OCI-LY7 (cell line): Measurements from ENCODE around the gene ZNF462. TPM values are rescaled to one million over a fixed set of nuclear protein-coding genes. Genes with fewer than 3 reads are reported as not detected.

Experiments used
- BruUV-seq: library from RNA; stranded (reverse); fragments of 400-500 nt; replicated peaks from 2 replicates; lab custom pipeline; 2021; lab: Mats Ljungman, UMichigan
- CTCF ChIA-PET: fragments of 300-600 bp; sonication (Branson Sonifier 250); formaldehyde crosslinking; loops from one replicate; lab custom pipeline; 2022; ENCODE audit warnings: antibody characterized with exemption; ENCODE audit not compliant: unreplicated experiment; lab: Charles Lee
- POLR2A ChIA-PET: fragments of 300-600 bp; sonication (Branson Sonifier 250); formaldehyde crosslinking; loops from one replicate; lab custom pipeline; 2022; ENCODE audit warnings: antibody characterized with exemption; lab: Charles Lee
- DNase-seq: peaks from one replicate; pipeline ENCODE4 v3.0.0-alpha.2; 2015; ENCODE audit warnings: low spot score
- H2AFZ ChIP-seq: fragments of 200-600 bp; sonication (generic), shearing (Covaris generic); 2 replicates; pipeline ENCODE4 v1.6.1; 2014; ENCODE audit warnings: mild to moderate bottlenecking, antibody characterized with exemption, low read length, moderate library complexity
- H3K27ac ChIP-seq: fragments of 200-600 bp; sonication (generic); 2 replicates; pipeline ENCODE4 v1.5.1; 2014; ENCODE audit warnings: mixed run types, low read depth, mild to moderate bottlenecking, moderate library complexity, low read length, inconsistent platforms; ENCODE audit not compliant: poor library complexity, severe bottlenecking
- H3K36me3 ChIP-seq: fragments of 200-600 bp; sonication (generic); 2 replicates; pipeline ENCODE4 v1.6.1; 2014; ENCODE audit warnings: mild to moderate bottlenecking, antibody characterized with exemption, low read length, moderate library complexity, mixed read lengths; ENCODE audit not compliant: insufficient read depth
- H3K4me1 ChIP-seq: fragments of 200-600 bp; sonication (generic); 2 replicates; pipeline ENCODE4 v1.5.1; 2014; ENCODE audit warnings: mild to moderate bottlenecking, low read length; ENCODE audit not compliant: insufficient read depth, poor library complexity, severe bottlenecking
- H3K4me2 ChIP-seq: fragments of 200-600 bp; sonication (generic); 2 replicates; pipeline ENCODE4 v1.6.1; 2014; ENCODE audit warnings: mild to moderate bottlenecking, low read length
- H3K4me3 ChIP-seq: fragments of 200-600 bp; sonication (generic); 2 replicates; pipeline ENCODE4 v1.5.1; 2014; ENCODE audit warnings: mild to moderate bottlenecking, low read depth, low read length; ENCODE audit not compliant: poor library complexity, severe bottlenecking
- H3K79me2 ChIP-seq: fragments of 200-600 bp; sonication (generic); 2 replicates; pipeline ENCODE4 v1.6.1; 2016; ENCODE audit warnings: low read depth, mild to moderate bottlenecking, low read length, moderate library complexity, mixed read lengths; ENCODE audit not compliant: insufficient read depth
- H3K9me2 ChIP-seq: fragments of 200-600 bp; sonication (generic); 2 replicates; pipeline ENCODE4 v1.6.1; 2016; ENCODE audit warnings: mild to moderate bottlenecking, low read length, mixed read lengths; ENCODE audit not compliant: insufficient read depth
- H3K9me3 ChIP-seq: fragments of 200-600 bp; sonication (generic); 2 replicates; pipeline ENCODE4 v1.6.1; 2014; ENCODE audit warnings: mild to moderate bottlenecking, mixed run types, low read length, mixed read lengths
- H4K20me1 ChIP-seq: fragments of 200-600 bp; sonication (generic); 2 replicates; pipeline ENCODE4 v1.6.1; 2014; ENCODE audit warnings: mild to moderate bottlenecking, antibody characterized with exemption, low read length, moderate library complexity, mixed read lengths; ENCODE audit not compliant: insufficient read depth
- CTCF ChIP-seq: fragments of 200-600 bp; sonication (generic); conservative IDR thresholded peaks from 2 replicates; pipeline ENCODE4 v1.5.1; 2014; ENCODE audit warnings: mild to moderate bottlenecking, antibody characterized with exemption, low read length, moderate library complexity, mixed read lengths
- EZH2phosphoT487 ChIP-seq: fragments of 200-600 bp; sonication (generic); IDR thresholded peaks from 2 replicates; pipeline ENCODE4 v1.6.1; 2018; ENCODE audit warnings: low read depth, borderline replicate concordance, mild to moderate bottlenecking, mixed run types, antibody characterized with exemption, low read length, moderate library complexity, mixed read lengths
- intact Hi-C: fragments of 100-400 bp; cut with micrococcal nuclease; formaldehyde crosslinking; loops from one replicate; pipeline ENCODE4 v1.10.0; 2022; ENCODE audit not compliant: unreplicated experiment
- small RNA-seq: library from RNA; depleted of rRNA; stranded (forward); fragments of <200 nt; gene quantifications from one replicate; pipeline ENCODE3, GENCODE V24; 2014
- total RNA-seq, 2 experiments: library from RNA; depleted of rRNA in 1 of 2; stranded (reverse); fragments of >200 nt in 1 of 2; shearing (Covaris generic) in 1 of 2; gene quantifications; 2 replicates each; pipeline ENCODE4 v1.2.3, GENCODE V29; 2014 to 2022

The ZNF462 gene
- total RNA-seq, 2 experiments from 2014 or later: 0.88 to 1.1 TPM

DNA sequence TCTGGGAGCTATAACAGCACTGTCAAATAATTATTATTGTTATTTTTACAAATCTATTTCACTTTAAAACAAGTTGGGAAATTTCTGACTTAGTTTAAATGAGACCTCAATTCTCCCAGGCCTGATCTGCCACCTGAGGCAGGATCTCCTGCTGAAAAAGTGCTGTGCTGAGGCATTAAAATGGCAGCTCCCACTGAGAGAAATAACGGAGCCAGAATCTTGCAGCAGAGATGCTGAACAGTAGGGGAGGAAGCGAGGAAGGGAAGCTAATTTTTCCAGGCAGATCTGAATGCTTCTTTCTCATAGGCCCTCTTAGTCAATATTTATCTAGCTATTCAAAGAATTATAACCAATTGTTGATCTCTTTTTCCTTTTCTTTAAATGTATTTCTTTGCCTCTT is 196.3 kb downstream of the ZNF462 start:
- no peak overlapping the region for H3K27ac ChIP-seq
- H2AFZ ChIP-seq: no peak overlapping the region
- no peak for DNase-seq
- no peaks in the 10 kb centered on the region for H3K9me2 ChIP-seq
- H3K4me2 ChIP-seq: no peak overlapping the region
- H3K36me3 ChIP-seq: no peaks in the 10 kb centered on the region
- no peaks in the 10 kb centered on the region for H4K20me1 ChIP-seq
- no peaks in the 10 kb centered on the region for H3K4me1 ChIP-seq
- no TSS peak for BruUV-seq
- ChIA-PET CTCF (no interaction called here), POLR2A (no interaction called here)
- no peak overlapping the region for H3K4me3 ChIP-seq
- intact Hi-C loops: no loop called here
- no peak for TF ChIP-seq CTCF
- no peak for TF ChIP-seq EZH2phosphoT487
- no peaks in the 10 kb centered on the region for H3K79me2 ChIP-seq
- H3K9me3 ChIP-seq: no peaks in the 10 kb centered on the region

DNA sequence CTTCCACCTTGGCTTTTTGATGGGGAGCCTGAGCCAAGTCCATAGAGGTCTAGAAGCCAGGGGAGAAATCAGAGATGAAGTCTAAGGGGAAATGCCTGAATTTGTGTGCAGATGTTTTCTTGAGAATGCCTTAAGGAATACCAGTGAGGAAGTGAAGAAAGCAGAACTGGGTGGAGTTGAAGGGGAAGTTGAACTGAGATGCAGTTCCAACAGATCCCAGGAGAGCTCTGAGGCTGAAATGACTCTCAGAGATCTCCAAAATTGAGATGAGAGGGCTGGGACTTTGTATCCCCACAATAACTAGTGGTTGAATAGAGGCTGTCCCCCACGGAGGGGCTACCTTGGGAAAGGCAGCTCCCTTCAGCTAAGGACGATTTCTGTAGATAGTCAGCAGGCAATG is 197.1 kb downstream of the ZNF462 start:
- intact Hi-C loops: no loop called here
- no peak overlapping the region for H2AFZ ChIP-seq
- TF ChIP-seq EZH2phosphoT487 (no peak), CTCF (no peak)
- H3K79me2 ChIP-seq: no peaks in the 10 kb centered on the region
- CTCF ChIA-PET: no interaction called here
- no peak overlapping the region for H3K27ac ChIP-seq
- H3K4me3 ChIP-seq: no peak overlapping the region
- no peaks in the 10 kb centered on the region for H3K9me2 ChIP-seq
- H3K4me1 ChIP-seq: no peaks in the 10 kb centered on the region
- POLR2A ChIA-PET: no interaction called here
- H3K4me2 ChIP-seq: no peak overlapping the region
- no TSS peak for BruUV-seq
- DNase-seq: no peak
- H3K36me3 ChIP-seq: no peaks in the 10 kb centered on the region
- no peaks in the 10 kb centered on the region for H4K20me1 ChIP-seq
- no peaks in the 10 kb centered on the region for H3K9me3 ChIP-seq

Small RNA genes lying within 50 kb of the gene (small RNA-seq; reads per million reads assigned to genes)
- not detected for gene RNA5SP292
